Right lobe of liver (tissue), 4 donors: ENCODE measurements around the gene EIF4G3.

Experiments
- CTCF ChIP-seq, 4 donors: fragments of 200-600 bp in 3 of 4; fragments of 450-650 bp in 1 of 4; IDR thresholded peaks; one replicate each; pipeline versions ENCODE4 v1.5.1 to v1.8.0; 2016 to 2022; ENCODE audit warnings: antibody characterized with exemption in 4 of 4, mild to moderate bottlenecking in 2 of 4
- POLR2A ChIP-seq: fragments of 450-650 bp; IDR thresholded peaks from one replicate; pipeline ENCODE4 v1.6.1; 2017; ENCODE audit warnings: antibody characterized with exemption, mild to moderate bottlenecking
- donor health status: DM: no; HTN: no; CAD: no.
- donor health status: DM: no; HTN: no; CAD: no.
- donor health status: DM: no; HTN: yes; CAD: no.

GRCh38 chr1:20883766-20884165 lies 292.9 kb downstream of the EIF4G3 start:
- TF ChIP-seq POLR2A (no peak), CTCF (IDR thresholded peaks at IDR 0.05) (no peak)
